ENCODE data around the gene CHST9.

- no peak for TF ChIP-seq CTCF (IDR thresholded peaks at IDR 0.05 in 8 of 11, conservative IDR thresholded peaks at IDR 0.05 in 3 of 11)
- no peak for TF ChIP-seq POLR2A (IDR thresholded peaks at IDR 0.05)
- TF ChIP-seq POLR2AphosphoS5 (IDR thresholded peaks at IDR 0.05): no peak
These were observed 208.9 kb downstream of the CHST9 start for GRCh38 chr18:26976206-26976605.
